Measurements from ENCODE around the gene MYO1D.

DNA sequence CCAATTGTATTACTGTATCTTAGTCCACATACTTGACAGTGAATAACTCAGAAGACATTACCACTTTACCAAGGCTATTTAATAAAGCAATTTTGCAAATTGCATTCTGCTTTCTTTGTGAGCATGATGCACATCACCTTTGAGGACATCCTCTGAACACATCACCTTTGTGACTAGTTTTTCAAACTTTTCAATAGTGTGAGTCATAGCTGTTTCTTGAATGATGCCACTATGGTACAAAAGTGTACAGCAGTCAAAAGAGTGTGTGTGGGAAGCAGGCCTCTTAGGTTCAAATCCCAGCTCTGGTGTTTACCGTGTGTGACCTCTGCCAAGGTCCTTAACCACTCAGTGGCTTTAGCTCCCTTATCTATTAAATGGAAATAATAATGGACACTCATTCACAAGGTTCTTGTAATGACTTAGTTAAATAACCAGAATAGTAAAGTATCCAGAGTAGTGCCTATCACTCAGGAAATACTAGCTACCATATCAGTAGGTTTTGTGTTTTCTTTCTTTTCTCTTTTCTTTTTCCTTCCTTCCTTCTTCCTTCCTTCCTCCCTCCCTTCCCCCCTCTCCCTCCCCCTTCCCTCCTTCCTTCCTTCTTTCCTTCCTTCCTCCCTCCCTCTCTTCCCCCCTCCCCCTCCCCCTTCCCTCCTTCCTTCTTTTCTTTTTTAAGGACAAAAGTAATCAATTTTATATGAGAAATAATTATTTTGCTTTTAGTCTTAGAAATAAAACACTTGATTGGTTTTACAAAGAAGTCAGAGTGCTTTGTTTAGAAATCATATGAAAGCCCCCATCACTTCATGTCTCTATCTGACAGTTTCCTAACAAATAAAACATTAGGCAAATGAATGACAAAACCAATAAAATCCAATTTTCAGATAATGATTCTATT lies 178.9 kb downstream of the MYO1D start:
- TF ChIP-seq, protein P1, sequence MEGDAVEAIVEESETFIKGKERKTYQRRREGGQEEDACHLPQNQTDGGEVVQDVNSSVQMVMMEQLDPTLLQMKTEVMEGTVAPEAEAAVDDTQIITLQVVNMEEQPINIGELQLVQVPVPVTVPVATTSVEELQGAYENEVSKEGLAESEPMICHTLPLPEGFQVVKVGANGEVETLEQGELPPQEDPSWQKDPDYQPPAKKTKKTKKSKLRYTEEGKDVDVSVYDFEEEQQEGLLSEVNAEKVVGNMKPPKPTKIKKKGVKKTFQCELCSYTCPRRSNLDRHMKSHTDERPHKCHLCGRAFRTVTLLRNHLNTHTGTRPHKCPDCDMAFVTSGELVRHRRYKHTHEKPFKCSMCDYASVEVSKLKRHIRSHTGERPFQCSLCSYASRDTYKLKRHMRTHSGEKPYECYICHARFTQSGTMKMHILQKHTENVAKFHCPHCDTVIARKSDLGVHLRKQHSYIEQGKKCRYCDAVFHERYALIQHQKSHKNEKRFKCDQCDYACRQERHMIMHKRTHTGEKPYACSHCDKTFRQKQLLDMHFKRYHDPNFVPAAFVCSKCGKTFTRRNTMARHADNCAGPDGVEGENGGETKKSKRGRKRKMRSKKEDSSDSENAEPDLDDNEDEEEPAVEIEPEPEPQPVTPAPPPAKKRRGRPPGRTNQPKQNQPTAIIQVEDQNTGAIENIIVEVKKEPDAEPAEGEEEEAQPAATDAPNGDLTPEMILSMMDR (IDR thresholded peaks at IDR 0.05; ENCODE audit: low read depth, low read length, missing input control): no peak
- TF ChIP-seq EGR1 (IDR thresholded peaks at IDR 0.05; ENCODE audit: low read depth in 2 of 2): no peak

Measured in liver (tissue), 3 donors.